ENCODE results near the gene CALN1.

Gene CALN1

DNA sequence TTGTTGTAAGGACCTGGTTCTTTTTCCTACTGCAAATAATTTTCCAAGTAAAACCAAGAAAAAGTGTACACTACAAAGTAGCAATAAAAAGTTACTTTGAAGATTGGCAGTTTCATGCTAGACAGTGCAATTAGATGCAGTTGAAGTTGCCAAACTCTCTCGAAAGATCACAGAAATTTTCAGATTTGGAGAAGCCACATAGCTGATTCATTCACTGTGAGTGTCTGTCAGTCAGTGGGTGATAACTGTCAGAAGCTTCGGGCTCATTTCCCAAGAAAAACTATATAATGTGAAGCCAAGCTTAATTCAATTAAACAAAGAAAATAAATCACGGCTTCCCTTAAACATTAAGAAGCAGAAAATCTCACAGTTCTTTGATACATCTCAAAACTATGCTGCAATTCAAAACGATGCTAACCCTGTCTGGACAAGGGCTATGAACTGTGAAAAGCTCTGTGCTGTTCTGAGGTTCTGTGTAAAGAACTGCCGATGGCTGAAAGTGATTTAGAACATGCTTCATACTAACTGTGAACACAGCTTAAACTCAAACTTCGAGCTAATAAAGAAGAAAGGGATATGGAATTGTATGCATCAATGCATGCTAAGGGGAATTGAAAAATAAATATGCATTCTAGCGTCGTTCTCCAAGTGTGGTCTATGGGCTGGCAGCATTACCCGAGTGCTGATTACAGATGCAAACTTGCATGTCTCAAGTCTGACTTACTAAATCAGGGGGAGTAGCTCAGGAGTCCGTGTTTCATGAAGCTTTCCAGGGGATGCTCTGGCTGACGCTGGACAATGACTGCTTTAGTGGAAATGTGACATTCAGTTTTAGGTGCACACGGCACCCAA is 557.4 kb downstream of the CALN1 start:
- H3K4me3 ChIP-seq (ENCODE audit: low read depth, low read length), result no peak overlapping the region
- no peak for DNase-seq (ENCODE audit: low read depth)
- TF ChIP-seq, protein P1, sequence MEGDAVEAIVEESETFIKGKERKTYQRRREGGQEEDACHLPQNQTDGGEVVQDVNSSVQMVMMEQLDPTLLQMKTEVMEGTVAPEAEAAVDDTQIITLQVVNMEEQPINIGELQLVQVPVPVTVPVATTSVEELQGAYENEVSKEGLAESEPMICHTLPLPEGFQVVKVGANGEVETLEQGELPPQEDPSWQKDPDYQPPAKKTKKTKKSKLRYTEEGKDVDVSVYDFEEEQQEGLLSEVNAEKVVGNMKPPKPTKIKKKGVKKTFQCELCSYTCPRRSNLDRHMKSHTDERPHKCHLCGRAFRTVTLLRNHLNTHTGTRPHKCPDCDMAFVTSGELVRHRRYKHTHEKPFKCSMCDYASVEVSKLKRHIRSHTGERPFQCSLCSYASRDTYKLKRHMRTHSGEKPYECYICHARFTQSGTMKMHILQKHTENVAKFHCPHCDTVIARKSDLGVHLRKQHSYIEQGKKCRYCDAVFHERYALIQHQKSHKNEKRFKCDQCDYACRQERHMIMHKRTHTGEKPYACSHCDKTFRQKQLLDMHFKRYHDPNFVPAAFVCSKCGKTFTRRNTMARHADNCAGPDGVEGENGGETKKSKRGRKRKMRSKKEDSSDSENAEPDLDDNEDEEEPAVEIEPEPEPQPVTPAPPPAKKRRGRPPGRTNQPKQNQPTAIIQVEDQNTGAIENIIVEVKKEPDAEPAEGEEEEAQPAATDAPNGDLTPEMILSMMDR (IDR thresholded peaks at IDR 0.05; ENCODE audit: insufficient read depth, low read depth, low read length, missing control alignments), result no peak

DNA sequence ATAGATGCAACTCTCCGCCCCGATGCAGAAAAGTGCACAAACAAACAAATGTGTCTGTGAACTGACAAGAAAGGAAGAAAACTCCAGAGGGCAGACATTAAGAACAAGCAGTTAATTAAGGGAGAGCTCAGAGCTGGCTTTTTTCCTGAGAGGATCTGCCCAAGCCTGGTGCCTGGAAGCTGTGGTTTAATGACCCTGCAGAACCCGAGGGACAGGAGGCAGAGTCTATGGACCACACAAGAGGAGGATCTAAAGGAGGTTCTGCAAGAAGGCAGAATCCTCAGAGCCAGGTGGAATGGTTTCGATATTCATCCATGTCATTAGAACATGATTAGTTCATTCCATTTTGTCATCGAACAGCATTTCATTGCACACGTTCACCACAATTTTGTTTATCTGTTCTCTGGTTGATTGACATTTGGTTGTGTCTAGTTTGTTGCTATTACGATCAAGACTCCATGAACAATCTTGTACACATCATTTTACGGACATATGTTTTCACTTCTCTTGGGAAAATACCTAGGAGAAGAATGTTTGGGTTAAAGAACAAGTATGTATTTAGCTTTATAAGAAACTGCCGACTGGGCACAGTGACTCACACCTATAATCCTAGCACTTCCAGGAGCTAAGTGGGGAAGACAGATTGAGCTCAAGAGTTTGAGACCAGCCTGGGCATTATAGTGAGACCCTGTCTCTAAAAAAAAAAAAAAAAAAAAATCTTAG is 560.2 kb downstream of the CALN1 start:
- TF ChIP-seq, protein P1 (IDR thresholded peaks at IDR 0.05; ENCODE audit: insufficient read depth, low read depth, low read length, missing control alignments), result no peak
- DNase-seq (ENCODE audit: low read depth), result no peak
- H3K4me3 ChIP-seq (ENCODE audit: low read depth, low read length), result no peak overlapping the region

DNA sequence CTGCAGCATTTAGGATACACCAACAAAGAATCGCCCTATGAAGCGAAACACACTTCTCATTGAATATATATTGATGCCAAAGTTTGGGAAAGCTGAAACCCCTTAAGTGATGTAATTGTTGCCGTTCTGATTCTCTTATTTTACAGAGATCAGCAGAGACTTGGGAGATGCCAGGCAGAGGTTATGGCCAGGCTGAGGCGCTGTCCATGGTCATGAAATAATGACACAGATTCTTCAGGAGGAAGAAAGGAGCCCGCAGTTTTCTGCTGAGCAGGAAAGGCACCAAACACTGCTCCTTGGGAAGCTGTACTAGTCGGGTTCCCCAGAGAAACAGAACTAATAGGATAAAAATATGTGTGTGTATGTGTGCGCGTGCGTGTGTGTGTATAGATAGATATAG is 566.0 kb downstream of the CALN1 start:
- TF ChIP-seq, protein P1 (IDR thresholded peaks at IDR 0.05; ENCODE audit: insufficient read depth, low read depth, low read length, missing control alignments), result no peak
- H3K4me3 ChIP-seq (ENCODE audit: low read depth, low read length), result no peak overlapping the region
- DNase-seq (ENCODE audit: low read depth), result no peak

DNA sequence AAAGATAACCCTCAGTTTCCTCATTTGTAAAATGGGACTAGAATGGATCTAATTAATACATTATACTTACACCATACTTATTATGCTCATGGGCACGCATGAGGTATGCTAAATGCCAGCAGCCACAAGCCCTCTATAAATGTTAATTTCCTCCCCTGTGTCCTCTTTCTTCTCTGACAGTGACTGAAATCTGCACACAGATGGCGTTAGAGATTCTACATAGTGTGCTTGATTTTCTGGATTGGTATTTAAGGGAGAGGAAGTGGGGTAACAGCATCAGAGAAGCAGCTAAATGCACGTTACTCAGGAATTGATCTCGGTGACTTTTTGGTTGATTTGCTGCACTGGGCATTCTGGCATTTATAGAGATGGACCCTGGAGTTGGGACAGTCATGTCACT is 568.5 kb downstream of the CALN1 start:
- H3K4me3 ChIP-seq (ENCODE audit: low read depth, low read length), result no peak overlapping the region
- TF ChIP-seq, protein P1 (IDR thresholded peaks at IDR 0.05; ENCODE audit: insufficient read depth, low read depth, low read length, missing control alignments), result no peak
- DNase-seq (ENCODE audit: low read depth), result no peak

DNA sequence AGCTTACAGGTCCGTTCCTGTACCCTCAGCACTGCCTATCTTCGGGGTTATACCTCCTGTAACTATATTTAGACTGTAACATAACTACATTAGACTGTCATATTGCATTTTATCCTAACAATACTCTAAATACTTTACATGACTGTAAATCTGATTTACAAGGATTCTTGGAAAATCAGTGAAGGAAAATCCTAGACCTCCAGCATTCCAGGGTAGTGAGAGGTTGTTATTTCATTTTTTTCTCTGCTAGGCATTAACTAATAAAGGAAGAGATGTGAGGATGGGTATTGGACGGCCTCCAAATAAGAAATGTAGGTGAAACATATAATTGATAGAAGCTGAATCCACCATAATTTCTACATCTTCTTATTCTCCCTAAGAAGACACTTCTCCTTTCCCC is 569.4 kb downstream of the CALN1 start:
- TF ChIP-seq, protein P1 (IDR thresholded peaks at IDR 0.05; ENCODE audit: insufficient read depth, low read depth, low read length, missing control alignments), result no peak
- DNase-seq (ENCODE audit: low read depth), result no peak
- H3K4me3 ChIP-seq (ENCODE audit: low read depth, low read length), result no peak overlapping the region

DNA sequence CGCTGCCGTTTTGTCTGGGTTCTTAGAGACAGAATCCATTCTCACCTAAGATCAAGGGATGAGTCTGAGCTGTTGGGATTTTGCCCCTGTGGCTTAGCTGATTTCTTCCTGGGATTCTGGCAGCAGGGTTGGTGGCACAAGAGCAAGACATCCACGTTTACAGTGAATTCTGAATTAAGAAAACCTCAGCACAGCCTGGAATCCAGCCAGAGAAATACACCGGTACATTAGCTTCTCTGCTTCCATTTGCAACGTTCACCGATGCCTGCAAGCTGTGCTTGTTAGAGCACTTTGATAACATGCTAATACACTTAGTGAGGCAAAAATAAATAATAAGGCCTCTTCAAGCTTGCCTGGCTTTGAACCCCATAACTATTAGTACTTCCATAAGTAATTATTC is 569.8 kb downstream of the CALN1 start:
- H3K4me3 ChIP-seq (ENCODE audit: low read depth, low read length), result no peak overlapping the region
- DNase-seq (ENCODE audit: low read depth), result no peak
- TF ChIP-seq, protein P1 (IDR thresholded peaks at IDR 0.05; ENCODE audit: insufficient read depth, low read depth, low read length, missing control alignments), result no peak
